ENCODE results near the gene ZNF143.
"Not testable (repeated sequence)": the region's sequence is repeated elsewhere in the genome, so short reads cannot be mapped to it uniquely, and the experiment has no call there.

ZNF143 gene

DNA sequence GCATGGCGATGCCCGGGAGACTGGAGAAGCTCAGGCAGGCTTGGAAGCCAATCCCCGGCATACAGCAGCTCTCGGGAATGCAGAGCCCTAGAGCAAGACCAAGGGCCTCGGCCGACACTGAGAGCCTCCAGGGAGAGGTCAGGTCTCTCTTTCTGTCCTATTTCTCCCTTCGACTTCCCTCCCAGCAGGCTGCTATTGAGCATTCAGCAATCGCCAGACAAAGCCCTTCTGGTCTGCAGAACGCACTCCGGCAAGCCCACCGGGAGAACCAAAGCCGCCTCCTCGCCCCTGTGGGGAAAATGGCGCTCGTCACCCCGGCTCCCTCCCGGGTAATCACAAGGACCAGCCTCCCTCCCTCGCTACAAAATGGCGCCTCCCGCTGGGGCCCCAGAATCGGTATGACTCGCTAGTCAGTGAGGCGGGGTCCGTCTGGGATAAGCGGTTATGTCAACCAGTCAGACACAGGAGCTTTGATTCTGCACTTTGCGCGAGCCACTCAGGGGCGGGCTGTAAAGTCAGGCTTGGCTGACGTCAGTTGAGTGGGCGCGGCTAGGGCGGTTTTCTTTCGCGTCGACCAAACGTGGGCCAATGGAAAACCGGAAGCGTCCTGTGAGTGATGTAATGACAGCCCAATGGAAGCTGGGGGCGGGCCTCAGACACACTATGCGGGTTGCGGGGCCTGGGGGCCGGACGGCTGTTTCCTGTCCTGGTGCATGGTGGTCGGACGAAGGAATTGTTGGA is at the start of gene ZNF143:
Gene ZNF143 (plus strand): TSS at position 691 of the 741 bp plus-strand sequence. CDS start 10,297 bp downstream, outside the sequence.
- no peaks in the 10 kb centered on the region for H3K9me3 ChIP-seq (ENCODE audit: control insufficient read depth in 1 of 2, low read length in 2 of 2)
- peaks cover 0 to 18% of the 10 kb centered on the region in 2 donors for H3K36me3 ChIP-seq (ENCODE audit: control insufficient read depth in 1 of 2, insufficient read depth in 2 of 2, low read length in 2 of 2)
- H3K4me3 ChIP-seq (ENCODE audit: low read depth in 1 of 2, low read length in 2 of 2), result peak within 1 kb of the TSS; percentile 92 to 96
- no peaks in the 10 kb centered on the region for H3K27me3 ChIP-seq (ENCODE audit: low read depth, low read length)
- H3K27ac ChIP-seq (ENCODE audit: low read length), result peak within 1 kb of the TSS; percentile 100
- H3K4me1 ChIP-seq (ENCODE audit: control insufficient read depth in 1 of 2, insufficient read depth in 2 of 2, low read length in 2 of 2), result peaks cover 0 to 11% of the 10 kb centered on the region in 2 donors

DNA sequence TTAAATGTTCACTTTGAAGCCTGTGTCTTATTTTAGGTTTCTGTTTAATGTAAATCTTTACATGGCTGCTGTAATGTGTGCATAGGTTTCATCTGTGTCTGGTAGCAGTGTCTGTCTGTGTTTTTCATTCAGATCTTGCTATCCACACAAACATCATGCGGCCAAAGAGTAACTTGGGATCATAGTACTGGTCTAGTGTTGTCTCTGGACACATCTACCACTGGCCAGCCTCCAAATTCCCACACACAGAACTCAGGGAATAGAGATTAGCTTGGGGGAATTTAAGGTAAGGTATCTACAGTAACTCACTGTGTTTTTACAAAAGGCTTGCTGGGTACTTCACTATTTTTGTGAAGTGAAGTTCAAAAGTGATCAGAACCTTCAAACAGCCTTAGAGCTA is 32.1 kb upstream of the ZNF143 start:
- H3K9me3 ChIP-seq (ENCODE audit: control insufficient read depth in 1 of 2, low read length in 2 of 2), result no peaks in the 10 kb centered on the region
- no peak overlapping the region for H3K27ac ChIP-seq (ENCODE audit: low read length)
- H3K27me3 ChIP-seq (ENCODE audit: low read depth, low read length), result no peaks in the 10 kb centered on the region
- H3K4me1 ChIP-seq (ENCODE audit: control insufficient read depth in 1 of 2, insufficient read depth in 2 of 2, low read length in 2 of 2), result no peaks in the 10 kb centered on the region
- peaks cover 30 to 76% of the 10 kb centered on the region in 2 donors for H3K36me3 ChIP-seq (ENCODE audit: control insufficient read depth in 1 of 2, insufficient read depth in 2 of 2, low read length in 2 of 2)
- H3K4me3 ChIP-seq (ENCODE audit: low read depth in 1 of 2, low read length in 2 of 2), result no peak overlapping the region

DNA sequence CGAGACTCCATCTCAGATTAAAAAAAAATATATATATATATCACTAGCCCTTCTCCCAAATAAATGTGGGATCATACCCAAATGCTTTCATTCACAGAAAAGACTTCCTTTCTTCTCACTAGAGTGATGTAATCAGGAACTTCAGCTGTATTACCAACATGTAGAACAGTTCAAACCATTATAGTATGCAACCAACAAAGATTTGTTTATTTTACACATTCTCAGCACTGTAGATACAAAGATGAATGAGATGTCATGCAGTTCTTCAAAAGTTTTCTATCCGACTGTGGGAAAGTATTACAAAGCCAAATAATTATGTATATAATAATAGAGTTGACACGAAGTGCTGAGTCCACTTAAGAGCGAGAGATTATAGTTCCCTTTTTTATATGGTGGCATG is 22.2 kb upstream of the ZNF143 start:
- H3K4me3 ChIP-seq (ENCODE audit: low read depth in 1 of 2, low read length in 2 of 2), result no peak overlapping the region
- H3K27ac ChIP-seq (ENCODE audit: low read length), result no peak overlapping the region
- peaks cover 52 to 69% of the 10 kb centered on the region in 2 donors for H3K36me3 ChIP-seq (ENCODE audit: control insufficient read depth in 1 of 2, insufficient read depth in 2 of 2, low read length in 2 of 2)
- no peaks in the 10 kb centered on the region for H3K9me3 ChIP-seq (ENCODE audit: control insufficient read depth in 1 of 2, low read length in 2 of 2)
- no peaks in the 10 kb centered on the region for H3K27me3 ChIP-seq (ENCODE audit: low read depth, low read length)
- H3K4me1 ChIP-seq (ENCODE audit: control insufficient read depth in 1 of 2, insufficient read depth in 2 of 2, low read length in 2 of 2), result no peaks in the 10 kb centered on the region

DNA sequence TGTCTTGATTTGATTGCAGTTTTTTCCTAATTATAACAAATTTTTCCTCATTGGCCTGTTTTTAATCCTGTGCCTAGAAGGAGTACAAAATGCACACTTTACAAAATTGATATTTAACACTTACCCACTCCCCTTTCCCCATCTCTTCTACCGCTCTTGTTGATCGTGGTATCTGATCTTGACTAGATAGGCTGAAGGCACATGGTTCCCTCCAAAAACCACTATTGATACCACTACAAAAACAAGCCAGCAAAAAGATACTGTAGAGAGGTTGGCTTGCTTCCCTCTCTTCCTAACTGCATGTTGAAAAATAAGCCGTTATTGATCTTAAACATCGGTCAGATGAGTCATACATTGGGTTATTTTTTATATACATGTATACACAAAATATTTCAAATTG is 14.6 kb upstream of the ZNF143 start:
- H3K36me3 ChIP-seq (ENCODE audit: control insufficient read depth in 1 of 2, insufficient read depth in 2 of 2, low read length in 2 of 2), result peaks cover 17 to 19% of the 10 kb centered on the region in 2 donors
- H3K4me3 ChIP-seq (ENCODE audit: low read depth in 1 of 2, low read length in 2 of 2), result no peak overlapping the region
- no peak overlapping the region for H3K27ac ChIP-seq (ENCODE audit: low read length)
- H3K4me1 ChIP-seq (ENCODE audit: control insufficient read depth in 1 of 2, insufficient read depth in 2 of 2, low read length in 2 of 2), result no peaks in the 10 kb centered on the region
- no peaks in the 10 kb centered on the region for H3K9me3 ChIP-seq (ENCODE audit: control insufficient read depth in 1 of 2, low read length in 2 of 2)
- no peaks in the 10 kb centered on the region for H3K27me3 ChIP-seq (ENCODE audit: low read depth, low read length)

DNA sequence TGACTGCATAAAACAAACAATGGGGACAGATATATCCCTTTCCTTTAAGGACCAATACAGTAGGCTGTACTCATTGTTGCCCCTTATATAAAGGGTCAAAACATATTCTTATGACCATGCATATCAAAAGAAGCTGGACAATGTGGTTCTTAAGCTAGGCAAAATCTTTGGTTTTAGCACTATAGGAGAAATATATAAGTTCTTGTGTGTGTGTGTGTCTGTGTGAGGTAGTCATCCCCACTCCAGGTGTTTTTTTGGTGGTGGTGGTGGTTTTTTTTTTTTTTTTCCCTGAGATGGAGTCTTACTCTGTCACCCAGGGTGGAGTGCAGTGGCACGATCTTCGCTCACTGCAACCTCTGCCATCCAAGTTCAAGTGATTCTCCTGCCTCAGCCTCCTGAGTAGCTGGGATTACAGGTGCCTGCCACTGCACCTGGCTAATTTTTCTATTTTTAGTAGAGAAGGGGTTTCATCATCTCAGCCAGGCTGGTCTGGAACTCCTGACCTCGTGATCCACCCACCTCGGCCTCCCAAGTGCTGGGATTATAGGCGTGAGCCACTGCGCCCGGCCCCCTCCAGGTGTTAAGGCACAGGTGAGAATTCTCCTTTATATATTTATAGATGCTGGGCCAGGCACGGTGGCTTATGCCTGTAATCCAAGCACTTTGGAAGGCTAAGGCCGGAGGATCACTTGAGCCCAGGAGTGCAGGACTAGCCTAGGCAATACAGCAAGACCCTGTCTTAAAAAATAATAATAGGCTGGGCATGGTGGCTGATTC is 12.0 kb upstream of the ZNF143 start:
- H3K27me3 ChIP-seq (ENCODE audit: low read depth, low read length), result no peaks in the 10 kb centered on the region
- H3K27ac ChIP-seq (ENCODE audit: low read length), result no peak overlapping the region
- peaks cover 0 to 10% of the 10 kb centered on the region in 2 donors for H3K36me3 ChIP-seq (ENCODE audit: control insufficient read depth in 1 of 2, insufficient read depth in 2 of 2, low read length in 2 of 2)
- no peak overlapping the region for H3K4me3 ChIP-seq (ENCODE audit: low read depth in 1 of 2, low read length in 2 of 2)
- no peaks in the 10 kb centered on the region for H3K4me1 ChIP-seq (ENCODE audit: control insufficient read depth in 1 of 2, insufficient read depth in 2 of 2, low read length in 2 of 2)
- peaks cover 0 to 3% of the 10 kb centered on the region in 2 donors for H3K9me3 ChIP-seq (ENCODE audit: control insufficient read depth in 1 of 2, low read length in 2 of 2)

DNA sequence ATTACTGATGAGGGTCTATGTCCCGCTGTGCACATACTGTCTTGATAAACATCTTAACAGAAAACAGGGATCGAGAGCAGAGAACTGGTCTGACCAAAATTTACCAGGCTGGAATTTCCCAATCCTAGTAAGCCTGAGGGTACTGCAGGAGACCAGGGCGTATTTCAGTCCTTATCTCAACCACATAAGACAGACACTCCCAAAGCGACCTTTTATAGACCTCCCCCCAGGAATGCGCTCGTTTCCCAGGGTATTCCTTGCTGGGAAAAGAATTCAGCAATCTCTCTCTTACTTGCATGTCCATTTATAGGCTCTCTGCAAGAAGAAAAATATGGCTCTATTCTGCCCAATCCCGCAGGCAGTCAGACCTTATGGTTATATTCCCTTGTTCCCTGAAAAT is 8.8 kb upstream of the ZNF143 start:
- H3K27ac ChIP-seq (ENCODE audit: low read length), result not testable (repeated sequence)

DNA sequence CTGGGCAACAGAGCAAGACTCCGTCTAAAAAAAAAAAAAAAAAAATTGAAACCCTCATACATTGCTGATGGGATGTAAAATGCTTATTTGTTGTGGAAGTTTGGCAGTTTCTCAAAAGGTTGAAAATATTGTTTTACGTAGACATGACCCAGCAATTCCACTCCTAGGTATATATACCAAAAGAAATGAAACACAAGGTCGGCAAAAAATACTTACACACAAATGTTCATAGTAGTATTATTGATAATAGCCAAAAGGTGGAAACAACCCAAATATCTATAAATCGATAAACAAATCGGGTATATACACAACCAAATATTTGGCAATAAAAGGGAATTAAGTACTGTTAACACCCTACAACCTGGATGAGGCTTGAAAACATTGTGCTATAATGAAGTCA is 5.1 kb upstream of the ZNF143 start:
- Histone ChIP-seq H3K4me3 (ENCODE audit: low read depth in 1 of 2, low read length in 2 of 2) (no peak overlapping the region), H3K4me1 (ENCODE audit: control insufficient read depth in 1 of 2, insufficient read depth in 2 of 2, low read length in 2 of 2) (no peaks in the 10 kb centered on the region), H3K36me3 (ENCODE audit: control insufficient read depth in 1 of 2, insufficient read depth in 2 of 2, low read length in 2 of 2) (peaks cover 0 to 8% of the 10 kb centered on the region in 2 donors), H3K9me3 (ENCODE audit: control insufficient read depth in 1 of 2, low read length in 2 of 2) (peaks cover 0 to 3% of the 10 kb centered on the region in 2 donors), H3K27ac (ENCODE audit: low read length) (no peak overlapping the region), H3K27me3 (ENCODE audit: low read depth, low read length) (no peaks in the 10 kb centered on the region)

More for the DNA sequence above, 8.8 kb upstream of the ZNF143 start:
- H3K4me3 ChIP-seq (ENCODE audit: low read depth in 1 of 2, low read length in 2 of 2); H3K27me3 ChIP-seq (ENCODE audit: low read depth, low read length); H3K9me3 ChIP-seq (ENCODE audit: control insufficient read depth in 1 of 2, low read length in 2 of 2); H3K36me3 ChIP-seq (ENCODE audit: control insufficient read depth in 1 of 2, insufficient read depth in 2 of 2, low read length in 2 of 2); H3K4me1 ChIP-seq (ENCODE audit: control insufficient read depth in 1 of 2, insufficient read depth in 2 of 2, low read length in 2 of 2): not testable (repeated sequence)

DNA sequence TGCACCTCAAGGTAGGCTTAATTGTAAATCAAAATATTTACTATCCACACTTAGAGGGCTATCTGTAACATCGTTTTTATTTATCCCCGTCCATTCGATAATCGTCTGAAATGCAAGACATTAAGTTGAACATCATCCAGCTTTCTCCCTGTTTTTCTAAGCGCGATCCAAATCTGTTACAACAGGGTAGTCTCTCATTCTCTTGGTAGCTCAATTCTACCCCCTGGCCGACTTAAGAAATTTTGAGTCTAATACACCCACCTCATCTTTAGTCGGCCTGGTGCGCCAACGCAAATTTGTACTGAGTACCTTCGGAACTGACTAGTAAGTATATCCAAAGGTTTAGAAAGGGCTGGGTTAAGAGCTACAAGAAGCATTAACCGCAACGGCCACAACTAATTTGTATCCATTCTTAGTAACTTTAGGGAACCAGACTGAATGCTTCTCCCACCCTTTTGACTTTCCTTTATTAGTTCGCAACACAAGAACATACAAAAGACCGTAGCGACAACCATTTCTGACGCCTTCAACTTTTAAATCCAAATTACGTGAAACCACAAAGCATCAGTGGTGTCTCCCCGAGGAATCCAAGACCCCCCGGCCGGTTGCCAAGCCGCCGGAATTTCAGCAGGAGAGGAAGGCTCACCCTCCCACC is 1.0 kb upstream of the ZNF143 start:
- no peaks in the 10 kb centered on the region for H3K9me3 ChIP-seq (ENCODE audit: control insufficient read depth in 1 of 2, low read length in 2 of 2)
- peaks cover 0 to 11% of the 10 kb centered on the region in 2 donors for H3K4me1 ChIP-seq (ENCODE audit: control insufficient read depth in 1 of 2, insufficient read depth in 2 of 2, low read length in 2 of 2)
- H3K36me3 ChIP-seq (ENCODE audit: control insufficient read depth in 1 of 2, insufficient read depth in 2 of 2, low read length in 2 of 2), result peaks cover 0 to 18% of the 10 kb centered on the region in 2 donors
- H3K27ac ChIP-seq (ENCODE audit: low read length), result peak overlapping the region; percentile 100
- peak overlapping the region; percentile 92 to 96 for H3K4me3 ChIP-seq (ENCODE audit: low read depth in 1 of 2, low read length in 2 of 2)
- H3K27me3 ChIP-seq (ENCODE audit: low read depth, low read length), result no peaks in the 10 kb centered on the region

DNA sequence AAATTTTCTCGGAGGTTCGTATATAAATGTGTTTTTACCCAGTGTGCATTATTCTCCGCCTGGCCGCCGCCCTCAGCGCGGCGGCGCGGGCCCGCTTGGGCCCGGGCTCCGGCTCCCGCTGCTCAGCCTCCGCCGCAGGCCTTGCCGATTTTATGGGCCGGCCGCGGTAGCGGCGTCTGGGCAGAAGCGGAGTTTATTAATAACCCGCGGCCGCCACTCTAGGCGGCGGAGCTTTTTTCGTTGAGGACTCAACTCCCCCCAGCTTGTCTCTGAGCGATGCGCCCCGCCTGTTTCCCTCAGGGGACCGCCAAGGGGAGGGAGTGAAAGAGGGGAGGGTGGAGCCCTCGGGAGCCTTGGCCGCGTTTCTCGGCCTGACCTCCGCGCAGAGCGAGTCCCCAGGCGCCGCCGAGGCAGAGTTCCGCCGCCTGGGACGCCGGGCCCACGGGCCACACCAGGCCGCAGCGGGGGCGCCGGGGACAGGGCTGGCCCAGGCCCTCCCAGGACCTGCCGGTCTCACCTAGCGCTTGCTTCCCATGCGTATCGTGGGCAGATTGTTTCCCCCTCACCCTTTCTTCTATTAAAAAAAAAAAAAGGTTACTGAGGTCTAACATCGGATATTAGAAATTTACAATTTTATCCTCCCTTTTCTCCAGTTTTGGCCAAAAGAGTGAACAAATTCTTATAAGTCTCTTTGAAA is 399 bp downstream of the ZNF143 start:
- Histone ChIP-seq H3K36me3 (ENCODE audit: control insufficient read depth in 1 of 2, insufficient read depth in 2 of 2, low read length in 2 of 2) (peaks cover 0 to 18% of the 10 kb centered on the region in 2 donors), H3K4me1 (ENCODE audit: control insufficient read depth in 1 of 2, insufficient read depth in 2 of 2, low read length in 2 of 2) (peaks cover 0 to 11% of the 10 kb centered on the region in 2 donors), H3K4me3 (ENCODE audit: low read depth in 1 of 2, low read length in 2 of 2) (peak overlapping the region; percentile 69 to 83), H3K27me3 (ENCODE audit: low read depth, low read length) (no peaks in the 10 kb centered on the region), H3K27ac (ENCODE audit: low read length) (peak overlapping the region; percentile 98), H3K9me3 (ENCODE audit: control insufficient read depth in 1 of 2, low read length in 2 of 2) (no peaks in the 10 kb centered on the region)

DNA sequence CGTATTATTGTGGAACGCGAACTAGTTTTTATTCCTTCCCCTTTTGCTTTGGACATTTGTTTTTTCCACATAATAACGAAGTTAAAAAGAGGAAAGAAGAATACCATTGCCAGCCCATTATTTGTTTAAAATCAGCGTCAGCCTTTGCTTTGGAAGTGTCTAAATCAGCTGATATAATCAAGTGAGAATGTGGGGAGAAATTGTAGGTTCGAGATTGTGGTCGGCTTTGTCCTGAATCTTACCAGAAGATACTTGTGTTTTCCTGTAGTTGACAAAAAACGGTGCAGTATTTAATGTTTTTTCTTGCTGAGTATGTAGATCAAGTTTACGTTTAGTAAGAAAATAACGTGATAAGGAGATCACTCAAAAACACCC is 935 bp downstream of the ZNF143 start:
- Histone ChIP-seq H3K4me3 (ENCODE audit: low read depth in 1 of 2, low read length in 2 of 2) (peak overlapping the region; percentile 69 to 83), H3K27ac (ENCODE audit: low read length) (peak overlapping the region; percentile 98), H3K4me1 (ENCODE audit: control insufficient read depth in 1 of 2, insufficient read depth in 2 of 2, low read length in 2 of 2) (peaks cover 0 to 11% of the 10 kb centered on the region in 2 donors), H3K36me3 (ENCODE audit: control insufficient read depth in 1 of 2, insufficient read depth in 2 of 2, low read length in 2 of 2) (peaks cover 0 to 18% of the 10 kb centered on the region in 2 donors), H3K27me3 (ENCODE audit: low read depth, low read length) (no peaks in the 10 kb centered on the region), H3K9me3 (ENCODE audit: control insufficient read depth in 1 of 2, low read length in 2 of 2) (no peaks in the 10 kb centered on the region)
